NK-92 (cell line): ENCODE measurements around the gene HRCT1.
"Not testable (repeated sequence)": the region's sequence is repeated elsewhere in the genome, so short reads cannot be mapped to it uniquely, and the experiment has no call there.

Experiments
- DNase-seq: peaks from one replicate; lab custom pipeline; 2025; ENCODE audit not compliant: unreplicated experiment; lab: John Stamatoyannopoulos, UW

Gene HRCT1

GRCh38 chr9:35892051-35892450, 14.0 kb upstream of the HRCT1 start:
- no peak for DNase-seq

GRCh38 chr9:35896570-35896969, 9.4 kb upstream of the HRCT1 start:
- DNase-seq, result no peak

GRCh38 chr9:35897376-35898099, 8.5 kb upstream of the HRCT1 start:
- DNase-seq, result not testable (repeated sequence)

- DNase-seq, result no peak
Measured at GRCh38 chr9:35898337-35898736, 7.7 kb upstream of the HRCT1 start.

GRCh38 chr9:35899021-35899420, 7.0 kb upstream of the HRCT1 start:
- DNase-seq, result no peak

GRCh38 chr9:35903049-35903448, 3.0 kb upstream of the HRCT1 start:
- no peak for DNase-seq

- DNase-seq, result no peak
Measured at GRCh38 chr9:35904338-35904737, 1.7 kb upstream of the HRCT1 start.

GRCh38 chr9:35905051-35905781, 786 bp upstream of the HRCT1 start:
- DNase-seq, result no peak

GRCh38 chr9:35906923-35907699, 1.1 kb downstream of the HRCT1 start:
- DNase-seq, result no peak

GRCh38 chr9:35907711-35908503, 1.9 kb downstream of the HRCT1 start:
- no peak for DNase-seq

GRCh38 chr9:35908504-35909125, 2.6 kb downstream of the HRCT1 start:
- DNase-seq, result no peak

GRCh38 chr9:35909274-35909673, 3.3 kb downstream of the HRCT1 start, which contains the start of gene SPAAR:
SPAAR (plus strand) TSS chr9:35909490; CDS start chr9:35910464, 974 bp downstream.
- no peak for DNase-seq

GRCh38 chr9:35909687-35910612, 3.9 kb downstream of the HRCT1 start:
- DNase-seq, result no peak

GRCh38 chr9:35910613-35911359, 4.8 kb downstream of the HRCT1 start:
- no peak for DNase-seq

GRCh38 chr9:35911690-35912089, 5.7 kb downstream of the HRCT1 start:
- no peak for DNase-seq

GRCh38 chr9:35912791-35913400, 6.9 kb downstream of the HRCT1 start:
- no peak for DNase-seq

GRCh38 chr9:35913429-35913828, 7.4 kb downstream of the HRCT1 start:
- DNase-seq, result not testable (repeated sequence)

- no peak for DNase-seq
Measured at GRCh38 chr9:35914301-35914807, 8.4 kb downstream of the HRCT1 start.
